GM12878 (cell line): ENCODE measurements around the gene STK4. TPM values are rescaled to one million over a fixed set of nuclear protein-coding genes. Genes with fewer than 3 reads are reported as not detected.
A peak's percentile ranks its signal among the peaks of the same experiment; 100 is the strongest.

Experiments
- ATAC-seq: fragments of 200-7000 bp; cut with Tn5 transposase; 3 replicates; pipeline ENCODE4 v1.9.1; 2020; ENCODE audit warnings: mild to moderate bottlenecking, moderate library complexity
- BruUV-seq: library from RNA; stranded (reverse); fragments of 400-500 nt; replicated peaks from 2 replicates; lab custom pipeline; 2021; lab: Mats Ljungman, UMichigan
- CTCF ChIA-PET: fragments of 300-600 bp; sonication (Branson Sonifier 250); formaldehyde crosslinking; extraction: SDS; loops from one replicate; lab custom pipeline; 2021; ENCODE audit warnings: inconsistent platforms; lab: Yijun Ruan, JAX
- POLR2A ChIA-PET: fragments of 350-600 bp; formaldehyde crosslinking; extraction: SDS; loops from one replicate; lab custom pipeline; 2021; ENCODE audit warnings: inconsistent platforms; lab: Charles Lee
- RAD21 ChIA-PET: fragments of 300-600 bp; sonication (Branson Sonifier 250); formaldehyde crosslinking; loops from one replicate; lab custom pipeline; 2023; ENCODE audit warnings: antibody characterized with exemption; ENCODE audit not compliant: unreplicated experiment; lab: Charles Lee
- SMC1A ChIA-PET: fragments of 300-600 bp; sonication (Branson Sonifier 250); formaldehyde crosslinking; loops from one replicate; lab custom pipeline; 2023; ENCODE audit not compliant: unreplicated experiment, uncharacterized antibody; lab: Charles Lee
- DNase-seq: peaks from one replicate; pipeline ENCODE4 v3.0.0-alpha.2; 2011; ENCODE audit warnings: low read depth, low spot score
- FAIRE-seq: peaks from 3 replicates; lab custom pipeline; 2011; peaks lifted over from hg19 to GRCh38; lab: Jason Lieb, UNC
- H2AFZ ChIP-seq: 2 replicates; pipeline ENCODE4 v1.6.0; 2011; ENCODE audit warnings: low read depth, low read length, control low read depth; ENCODE audit not compliant: control insufficient read depth
- H3K27ac ChIP-seq: 2 replicates; pipeline ENCODE4 v1.5.1; 2011; ENCODE audit warnings: control low read depth; ENCODE audit not compliant: control insufficient read depth, insufficient read depth
- H3K27me3 ChIP-seq, 2 experiments: replicated peaks in 1 of 2; 2 replicates each; pipeline versions ENCODE4 v1.6.0 to v1.6.1; 2011; ENCODE audit warnings: low read length in 1 of 2; ENCODE audit not compliant: control insufficient read depth in 2 of 2, insufficient read depth in 2 of 2
- H3K36me3 ChIP-seq, 2 experiments: 2 replicates each; pipeline ENCODE4 v1.5.1; 2011; ENCODE audit warnings: low read length in 1 of 2; ENCODE audit not compliant: control insufficient read depth in 2 of 2, insufficient read depth in 2 of 2
- H3K4me1 ChIP-seq: 2 replicates; pipeline ENCODE4 v1.6.1; 2011; ENCODE audit warnings: mild to moderate bottlenecking, low read length, moderate library complexity, mixed read lengths; ENCODE audit not compliant: control insufficient read depth, insufficient read depth
- H3K4me2 ChIP-seq: 2 replicates; pipeline ENCODE4 v1.6.0; 2011; ENCODE audit warnings: control low read depth; ENCODE audit not compliant: control insufficient read depth, insufficient read depth
- H3K4me3 ChIP-seq: fragments of 200-600 bp; sonication (generic); 2 replicates; pipeline ENCODE4 v1.5.1; 2016
- H3K79me2 ChIP-seq: 2 replicates; pipeline ENCODE4 v1.6.0; 2011; ENCODE audit warnings: low read length; ENCODE audit not compliant: control insufficient read depth, insufficient read depth
- H3K9ac ChIP-seq: 2 replicates; pipeline ENCODE4 v1.8.0; 2011; ENCODE audit warnings: low read length, control low read depth, mixed read lengths; ENCODE audit not compliant: control insufficient read depth, insufficient read depth
- H3K9me3 ChIP-seq: replicated peaks from 3 replicates; pipeline ENCODE4 v1.5.1; 2011; ENCODE audit warnings: mild to moderate bottlenecking, low read length; ENCODE audit not compliant: control insufficient read depth, insufficient read depth
- H4K20me1 ChIP-seq: 2 replicates; pipeline ENCODE4 v1.6.0; 2011; ENCODE audit not compliant: control insufficient read depth, insufficient read depth
- CBFB ChIP-seq: IDR thresholded peaks from 2 replicates; pipeline ENCODE4 v1.6.1; 2016; ENCODE audit warnings: antibody characterized with exemption, low read depth
- CREM ChIP-seq: IDR thresholded peaks from 2 replicates; pipeline ENCODE4 v1.6.1; 2014; ENCODE audit warnings: antibody characterized with exemption, low read depth
- ELK1 ChIP-seq: IDR thresholded peaks from 2 replicates; pipeline ENCODE4 v1.6.1; 2012; ENCODE audit warnings: low read depth, low read length, improper control_type of control experiment
- EZH2 ChIP-seq: IDR thresholded peaks from 2 replicates; pipeline ENCODE4 v1.6.1; 2012; ENCODE audit warnings: low read depth, mild to moderate bottlenecking, control low read depth, inconsistent platforms, low read length, borderline replicate concordance; ENCODE audit not compliant: control insufficient read depth
- IRF3 ChIP-seq: fragments of 450-650 bp; IDR thresholded peaks from 2 replicates; pipeline ENCODE4 v1.6.1; 2014; ENCODE audit warnings: mild to moderate bottlenecking
- JUNB ChIP-seq: IDR thresholded peaks from 2 replicates; pipeline ENCODE4 v1.6.1; 2016; ENCODE audit warnings: antibody characterized with exemption, mild to moderate bottlenecking
- NFYA ChIP-seq: IDR thresholded peaks from 2 replicates; pipeline ENCODE4 v1.6.1; 2011; ENCODE audit warnings: low read depth, mild to moderate bottlenecking, low read length, improper control_type of control experiment, borderline replicate concordance
- NR2F1 ChIP-seq: fragments of 450-650 bp; conservative IDR thresholded peaks from 2 replicates; pipeline ENCODE4 v1.6.1; 2017; ENCODE audit warnings: mild to moderate bottlenecking
- PAX8 ChIP-seq: fragments of 450-650 bp; IDR thresholded peaks from 2 replicates; pipeline ENCODE4 v1.6.1; 2017; ENCODE audit warnings: mild to moderate bottlenecking, moderate library complexity
- PKNOX1 ChIP-seq: fragments of 450-650 bp; IDR thresholded peaks from 2 replicates; pipeline ENCODE4 v1.6.1; 2016; ENCODE audit warnings: mild to moderate bottlenecking
- RAD21 ChIP-seq: IDR thresholded peaks from 2 replicates; pipeline ENCODE4 v1.6.1; 2011; ENCODE audit warnings: mild to moderate bottlenecking, low read depth, low read length, moderate library complexity; ENCODE audit not compliant: insufficient read depth
- SMAD5 ChIP-seq: IDR thresholded peaks from 2 replicates; pipeline ENCODE4 v1.6.1; 2016; ENCODE audit warnings: antibody characterized with exemption, low read depth
- TARDBP ChIP-seq: IDR thresholded peaks from 2 replicates; pipeline ENCODE4 v1.6.1; 2016; ENCODE audit warnings: borderline replicate concordance
- TBL1XR1 ChIP-seq: IDR thresholded peaks from 2 replicates; pipeline ENCODE4 v1.6.1; 2012; ENCODE audit warnings: low read depth, low read length, improper control_type of control experiment
- TCF7 ChIP-seq: IDR thresholded peaks from 2 replicates; pipeline ENCODE4 v1.6.1; 2014; ENCODE audit warnings: antibody characterized with exemption, borderline replicate concordance
- WGBS: methylation state at CpG from one replicate; pipeline ENCODE4 v1.1.6; 2016; ENCODE audit warnings: low lambda C conversion rate; ENCODE audit not compliant: insufficient replicate concordance, insufficient coverage; ENCODE audit errors: missing lambda C conversion rate; 5-methylcytosine and 5-hydroxymethylcytosine counted together
- in situ Hi-C: fragments of 300-500 bp; cut with MboI; formaldehyde crosslinking; loops from 9 replicates; pipeline ENCODE4 v1.14.3; 2018; ENCODE audit warnings: mixed read lengths
- intact Hi-C: fragments of 100-400 bp; cut with micrococcal nuclease; formaldehyde crosslinking; loops from one replicate; pipeline ENCODE4 v1.14.2; 2022; ENCODE audit not compliant: unreplicated experiment
- polyA plus RNA-seq, 11 experiments: library from polyadenylated mRNA; depleted of rRNA in 4 of 11; unstranded in 6 of 11; stranded (reverse) in 5 of 11; fragments of >200 nt; fragmentation: Nextera tagmentation in 4 of 11; fragmentation: Illumina TruSeq in 1 of 11; extraction: Ambion mirVana in 4 of 11; extraction: Trizol in 1 of 11; gene quantifications; 1 replicate in 1 of 11; 2 replicates in 10 of 11; pipeline versions ENCODE4 v1.2.1 to v1.2.3, GENCODE V29; 2011 to 2016; ENCODE audit warnings: inconsistent platforms in 2 of 11, missing spikeins in 2 of 11, low read depth in 1 of 11
- total RNA-seq, 4 experiments: library from RNA; depleted of rRNA in 3 of 4; stranded (reverse); fragments of >200 nt in 3 of 4; fragmentation: Illumina TruSeq in 1 of 4; extraction: Trizol in 1 of 4; gene quantifications; 2 replicates each; pipeline versions ENCODE4 v1.2.1 to v1.2.3, GENCODE V29; 2013 to 2021

Gene STK4
- total and polyA plus RNA-seq, 10 of the 15 experiments (the other 5 are each of a cell fraction or from before 2014, with no cell fraction given) = 24.0 to 135 (median 89.7) TPM

GRCh38 chr20:44993343-44993742 is 27.0 kb downstream of the STK4 start:
- no peak for DNase-seq
- in situ Hi-C loops (no loop called here), intact Hi-C loops (no loop called here)
- WGBS = 96% methylated on average over 3 of the region's 3 CpGs
- POLR2A ChIA-PET = interaction anchor here (1.4 kb wide), 1 partner anchor 58 kb away, joined by 4 read pairs; no protein-coding TSS in a partner anchor
- CTCF ChIA-PET = interaction anchor here (1.1 to 2.2 kb wide), 3 partner anchors 16 to 102 kb away, joined by 3 to 6 read pairs (median 4); no protein-coding TSS in a partner anchor
- SMC1A ChIA-PET = interaction anchor here (1.0 to 1.5 kb wide), 6 partner anchors 12 to 33 kb away, joined by 3 to 4 read pairs (median 3); partner anchors contain the start of gene TOMM34
- TF ChIP-seq TARDBP (no peak), JUNB (0 out of 2 replicates have a peak, but pooled peaks have one; percentile 33), PKNOX1 (peak; percentile 43; the same call in 1 of the 2 replicates), TBL1XR1 (no peak)
- Histone ChIP-seq H4K20me1 (0 out of 2 replicates have a peak, but pooled peaks cover 2% of the 10 kb centered on the region), H3K9ac (no peak overlapping the region), H3K27ac (no peak overlapping the region), H2AFZ (no peak overlapping the region), H3K4me2 (no peak overlapping the region), H3K27me3 (no peaks in the 10 kb centered on the region), H3K79me2 (peaks cover 52% of the 10 kb centered on the region), H3K36me3 (peaks cover 14 to 41% of the 10 kb centered on the region in 2 experiments; a peak in 3 of 4 replicates), H3K9me3 (no peaks in the 10 kb centered on the region; the same call in 2 of the 3 replicates), H3K4me1 (peaks cover 5% of the 10 kb centered on the region; the same call in 1 of the 2 replicates), H3K4me3 (no peak overlapping the region)
- no TSS peak for BruUV-seq
- RAD21 ChIA-PET = interaction anchor here (0.7 to 1.2 kb wide), 2 partner anchors 12 to 13 kb away, joined by 3 to 4 read pairs; no protein-coding TSS in a partner anchor
- no peak for FAIRE-seq
- no peak for ATAC-seq

- Histone ChIP-seq H4K20me1 (0 out of 2 replicates have a peak, but pooled peaks cover 2% of the 10 kb centered on the region), H3K4me3 (no peak overlapping the region), H3K9ac (no peak overlapping the region), H3K4me1 (no peaks in the 10 kb centered on the region; the same call in 1 of the 2 replicates), H3K9me3 (no peaks in the 10 kb centered on the region), H3K79me2 (peaks cover 18% of the 10 kb centered on the region), H3K36me3 (peaks cover 20 to 56% of the 10 kb centered on the region in 2 experiments), H3K4me2 (no peak overlapping the region), H2AFZ (no peak overlapping the region), H3K27ac (no peak overlapping the region), H3K27me3 (no peaks in the 10 kb centered on the region)
- CTCF ChIA-PET = interaction anchor here (0.9 to 1.9 kb wide), 7 partner anchors 8 to 54 kb away, joined by 3 to 6 read pairs (median 3); no protein-coding TSS in a partner anchor
- POLR2A ChIA-PET = interaction anchor here (1.7 kb wide), 1 partner anchor 19 kb away, joined by 5 read pairs; no protein-coding TSS in a partner anchor
- SMC1A ChIA-PET = interaction anchor here (0.9 to 2.2 kb wide), 10 partner anchors 12 to 74 kb away, joined by 3 to 8 read pairs (median 4); partner anchors contain the start of gene TOMM34
- intact Hi-C loops = no loop called here
- DNase-seq (no peak), FAIRE-seq (no peak), ATAC-seq (no peak)
- RAD21 ChIA-PET = no interaction called here
- WGBS = 88% methylated on average over 6 of the region's 6 CpGs
- BruUV-seq = no TSS peak
- in situ Hi-C loops = no loop called here
- TF ChIP-seq SMAD5 = no peak
- no peak for TF ChIP-seq NFYA
- TF ChIP-seq EZH2 = no peak
- TF ChIP-seq PAX8 = no peak
- no peak for TF ChIP-seq TCF7
- no peak for TF ChIP-seq IRF3
- TF ChIP-seq RAD21 = no peak
- no peak for TF ChIP-seq ELK1
- TF ChIP-seq NR2F1 = no peak
- TF ChIP-seq CREM = no peak
- TF ChIP-seq CBFB = no peak
These were observed 30.9 kb downstream of the STK4 start for GRCh38 chr20:44997171-44997570.
